HUES48 (cell line): ENCODE results near the gene DPYD.
A peak's percentile ranks its signal among the peaks of the same experiment; 100 is the strongest.

Experiments used
- H3K27ac ChIP-seq: one replicate; pipeline ENCODE4 v1.7.0; 2013; ENCODE audit warnings: low read depth, low read length, inconsistent platforms
- H3K27me3 ChIP-seq: 2 replicates; pipeline ENCODE4 v1.6.1; 2013; ENCODE audit warnings: mild to moderate bottlenecking, low read length; ENCODE audit not compliant: control insufficient read depth, insufficient read depth
- H3K36me3 ChIP-seq: 2 replicates; pipeline ENCODE4 v1.6.1; 2013; ENCODE audit warnings: low read length; ENCODE audit not compliant: control insufficient read depth, insufficient read depth
- H3K4me1 ChIP-seq: 2 replicates; pipeline ENCODE4 v1.6.1; 2013; ENCODE audit warnings: mild to moderate bottlenecking, low read length; ENCODE audit not compliant: control insufficient read depth, insufficient read depth
- H3K4me3 ChIP-seq: 2 replicates; pipeline ENCODE4 v1.5.1; 2013; ENCODE audit warnings: mild to moderate bottlenecking, low read depth, low read length
- H3K9ac ChIP-seq: 2 replicates; pipeline ENCODE4 v1.6.1; 2013; ENCODE audit warnings: mild to moderate bottlenecking, low read depth, low read length, moderate library complexity
- H3K9me3 ChIP-seq: 2 replicates; pipeline ENCODE4 v1.6.1; 2013; ENCODE audit warnings: low read length; ENCODE audit not compliant: control insufficient read depth, insufficient read depth

Gene DPYD

GRCh38 chr1:97920832-97921571 lies at the start of gene DPYD:
Gene DPYD (minus strand): TSS chr1:97921034. CDS start chr1:97920922, 112 bp downstream.
- Histone ChIP-seq H3K27ac (peak within 1 kb of the TSS; percentile 92), H3K9ac (peak within 1 kb of the TSS; percentile 68; the same call in 1 of the 2 replicates), H3K9me3 (no peaks in the 10 kb centered on the region), H3K27me3 (peaks cover 25% of the 10 kb centered on the region), H3K4me1 (peaks cover 11% of the 10 kb centered on the region; the same call in 1 of the 2 replicates), H3K36me3 (no peaks in the 10 kb centered on the region), H3K4me3 (peak within 1 kb of the TSS; percentile 99)

GRCh38 chr1:97960470-97960869 lies 39.6 kb upstream of the DPYD start:
- H3K4me1 ChIP-seq, result no peaks in the 10 kb centered on the region
- H3K9ac ChIP-seq, result no peak overlapping the region

GRCh38 chr1:97947695-97948094 lies 26.9 kb upstream of the DPYD start:
- no peak overlapping the region for H3K9ac ChIP-seq
- H3K27ac ChIP-seq, result no peak overlapping the region
- no peaks in the 10 kb centered on the region for H3K9me3 ChIP-seq
- H3K4me1 ChIP-seq, result no peaks in the 10 kb centered on the region
- H3K4me3 ChIP-seq, result no peak overlapping the region
- H3K27me3 ChIP-seq, result no peaks in the 10 kb centered on the region
- H3K36me3 ChIP-seq, result no peaks in the 10 kb centered on the region

More at GRCh38 chr1:97960470-97960869, 39.6 kb upstream of the DPYD start:
- Histone ChIP-seq H3K27me3 (no peaks in the 10 kb centered on the region), H3K9me3 (no peaks in the 10 kb centered on the region), H3K27ac (no peak overlapping the region), H3K4me3 (no peak overlapping the region), H3K36me3 (no peaks in the 10 kb centered on the region)

- H3K36me3 ChIP-seq, result no peaks in the 10 kb centered on the region
- no peaks in the 10 kb centered on the region for H3K27me3 ChIP-seq
- no peaks in the 10 kb centered on the region for H3K9me3 ChIP-seq
- H3K9ac ChIP-seq, result no peak overlapping the region
- H3K27ac ChIP-seq, result no peak overlapping the region
- H3K4me3 ChIP-seq, result no peak overlapping the region
- no peaks in the 10 kb centered on the region for H3K4me1 ChIP-seq
Observed at GRCh38 chr1:97943354-97943753, 22.5 kb upstream of the DPYD start.

- Histone ChIP-seq H3K4me3 (no peak overlapping the region), H3K9me3 (no peaks in the 10 kb centered on the region), H3K9ac (no peak overlapping the region), H3K27ac (no peak overlapping the region), H3K4me1 (no peaks in the 10 kb centered on the region), H3K36me3 (no peaks in the 10 kb centered on the region), H3K27me3 (no peaks in the 10 kb centered on the region)
Observed at GRCh38 chr1:97942161-97943123, 21.6 kb upstream of the DPYD start.

- no peaks in the 10 kb centered on the region for H3K27me3 ChIP-seq
- H3K4me1 ChIP-seq, result no peaks in the 10 kb centered on the region
- no peak overlapping the region for H3K27ac ChIP-seq
- no peak overlapping the region for H3K4me3 ChIP-seq
- no peak overlapping the region for H3K9ac ChIP-seq
- no peaks in the 10 kb centered on the region for H3K9me3 ChIP-seq
- no peaks in the 10 kb centered on the region for H3K36me3 ChIP-seq
Observed at GRCh38 chr1:97938285-97938642, 17.4 kb upstream of the DPYD start.

GRCh38 chr1:97936976-97937375 lies 16.1 kb upstream of the DPYD start:
- no peaks in the 10 kb centered on the region for H3K36me3 ChIP-seq
- H3K4me1 ChIP-seq, result no peaks in the 10 kb centered on the region; the same call in 1 of the 2 replicates
- no peaks in the 10 kb centered on the region for H3K27me3 ChIP-seq
- no peak overlapping the region for H3K4me3 ChIP-seq
- no peak overlapping the region for H3K27ac ChIP-seq
- no peaks in the 10 kb centered on the region for H3K9me3 ChIP-seq
- H3K9ac ChIP-seq, result no peak overlapping the region

- no peaks in the 10 kb centered on the region for H3K27me3 ChIP-seq
- no peak overlapping the region for H3K4me3 ChIP-seq
- no peak overlapping the region for H3K9ac ChIP-seq
- H3K4me1 ChIP-seq, result no peaks in the 10 kb centered on the region; the same call in 1 of the 2 replicates
- no peak overlapping the region for H3K27ac ChIP-seq
- H3K36me3 ChIP-seq, result no peaks in the 10 kb centered on the region
- H3K9me3 ChIP-seq, result no peaks in the 10 kb centered on the region
Observed at GRCh38 chr1:97934491-97934890, 13.7 kb upstream of the DPYD start.

GRCh38 chr1:97929874-97930851 lies 9.3 kb upstream of the DPYD start:
- no peaks in the 10 kb centered on the region for H3K9me3 ChIP-seq
- no peaks in the 10 kb centered on the region; the same call in 1 of the 2 replicates for H3K4me1 ChIP-seq
- no peak overlapping the region for H3K9ac ChIP-seq
- H3K36me3 ChIP-seq, result no peaks in the 10 kb centered on the region
- no peak overlapping the region for H3K4me3 ChIP-seq
- H3K27ac ChIP-seq, result no peak overlapping the region
- no peaks in the 10 kb centered on the region for H3K27me3 ChIP-seq

- Histone ChIP-seq H3K27me3 (no peaks in the 10 kb centered on the region), H3K36me3 (no peaks in the 10 kb centered on the region), H3K9ac (no peak overlapping the region), H3K9me3 (no peaks in the 10 kb centered on the region), H3K27ac (no peak overlapping the region), H3K4me1 (peaks cover 6% of the 10 kb centered on the region; the same call in 1 of the 2 replicates), H3K4me3 (no peak overlapping the region)
Observed at GRCh38 chr1:97926017-97926708, 5.3 kb upstream of the DPYD start.
